ENCODE results near the gene LIMA1.

DNA sequence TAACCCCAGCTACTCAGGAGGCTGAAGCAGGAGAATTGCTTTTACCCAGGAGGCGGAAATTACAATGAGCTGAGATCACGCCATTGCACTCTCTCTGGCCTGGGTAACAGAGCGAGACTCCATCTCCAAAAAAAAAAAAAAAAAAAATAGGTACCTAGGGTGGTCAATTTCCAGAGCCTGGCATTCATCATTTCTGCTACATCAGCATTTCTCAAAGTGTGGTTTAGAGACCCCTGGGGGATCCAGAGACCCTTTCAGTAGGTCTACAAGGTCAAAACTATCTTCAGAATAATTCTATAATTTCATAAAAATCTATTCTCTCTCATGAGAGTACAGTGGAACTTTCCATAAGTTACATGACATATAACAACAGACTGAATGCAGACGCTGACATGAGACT, 136.0 kb downstream of the LIMA1 start:
- TF ChIP-seq CTCF (conservative IDR thresholded peaks at IDR 0.05): no peak
- no peak for TF ChIP-seq ZFX (IDR thresholded peaks at IDR 0.05)
